ENCODE data around the gene ILKAP. TPM values are rescaled to one million over a fixed set of nuclear protein-coding genes. Genes with fewer than 3 reads are reported as not detected.

ILKAP gene
- total RNA-seq, 1 donor from 2014 or later: 67.4 TPM

GRCh38 chr2:238152771-238153688 lies 50.5 kb downstream of the ILKAP start:
- DNase-seq (ENCODE audit: low spot score): no peak

- no peak for DNase-seq (ENCODE audit: low spot score)
Observed at GRCh38 chr2:238151628-238152235, 51.8 kb downstream of the ILKAP start.

GRCh38 chr2:238151205-238151604 lies 52.3 kb downstream of the ILKAP start:
- DNase-seq (ENCODE audit: low spot score): no peak

GRCh38 chr2:238150686-238151085 lies 52.8 kb downstream of the ILKAP start:
- DNase-seq (ENCODE audit: low spot score): no peak

- DNase-seq (ENCODE audit: low spot score): no peak
Observed at GRCh38 chr2:238149841-238150572, 53.5 kb downstream of the ILKAP start.

- no peak for DNase-seq (ENCODE audit: low spot score)
Observed at GRCh38 chr2:238148981-238149380, 54.5 kb downstream of the ILKAP start.

GRCh38 chr2:238146884-238147544 lies 56.5 kb downstream of the ILKAP start:
- no peak for DNase-seq (ENCODE audit: low spot score)

- DNase-seq (ENCODE audit: low spot score): no peak
Observed at GRCh38 chr2:238145851-238146250, 57.6 kb downstream of the ILKAP start.

- no peak for DNase-seq (ENCODE audit: low spot score)
Observed at GRCh38 chr2:238145046-238145445, 58.4 kb downstream of the ILKAP start.

- no peak for DNase-seq (ENCODE audit: low spot score)
Observed at GRCh38 chr2:238144262-238144661, 59.2 kb downstream of the ILKAP start.

- DNase-seq (ENCODE audit: low spot score): no peak
Observed at GRCh38 chr2:238143239-238143951, 60.1 kb downstream of the ILKAP start.

GRCh38 chr2:238142382-238143205 lies 60.9 kb downstream of the ILKAP start:
- peak; percentile 64 for DNase-seq (ENCODE audit: low spot score)

GRCh38 chr2:238141541-238142318 lies 61.8 kb downstream of the ILKAP start:
- DNase-seq (ENCODE audit: low spot score): peak; percentile 89

GRCh38 chr2:238140721-238141540 lies 62.6 kb downstream of the ILKAP start:
- no peak for DNase-seq (ENCODE audit: low spot score)

- DNase-seq (ENCODE audit: low spot score): no peak
Observed at GRCh38 chr2:238140040-238140439, 63.5 kb downstream of the ILKAP start.

GRCh38 chr2:238139196-238140039 lies 64.1 kb downstream of the ILKAP start:
- DNase-seq (ENCODE audit: low spot score): no peak

GRCh38 chr2:238138331-238139195 lies 64.9 kb downstream of the ILKAP start, which contains the start of gene KLHL30:
Gene KLHL30, plus strand, starts transcription at chr2:238138668. Its CDS starts 2,087 bp downstream, at chr2:238140755.
- DNase-seq (ENCODE audit: low spot score): no peak
